Measurements from ENCODE around the gene C11orf91. TPM values are rescaled to one million over a fixed set of nuclear protein-coding genes. Genes with fewer than 3 reads are reported as not detected.
A peak's percentile ranks its signal among the peaks of the same experiment; 100 is the strongest.
"Not testable (repeated sequence)": the region's sequence is repeated elsewhere in the genome, so short reads cannot be mapped to it uniquely, and the experiment has no call there.

The C11orf91 gene
- total RNA-seq, 6 experiments from 2014 or later, result not detected

DNA sequence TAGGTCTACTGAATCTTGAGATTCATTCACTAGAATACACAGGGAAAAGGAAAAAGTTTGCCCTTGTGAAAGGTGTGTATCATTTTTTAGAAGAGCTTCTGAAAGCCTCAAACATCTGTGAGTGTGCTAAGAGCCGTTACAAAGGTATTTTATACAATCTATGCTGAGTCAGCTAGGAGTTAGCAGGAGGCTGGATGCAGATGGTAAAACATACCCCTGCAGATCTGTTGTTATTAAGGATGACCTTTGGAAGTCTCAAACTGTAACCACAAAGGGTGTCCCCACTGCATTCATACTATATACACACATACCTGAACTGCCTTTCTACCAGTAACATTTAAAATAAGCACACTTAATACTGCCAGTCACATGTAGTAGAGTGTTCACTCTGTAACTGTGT, 8.4 kb upstream of the C11orf91 start:
- no peak for DNase-seq
- peaks cover 0 to 27% (median 7%) of the 10 kb centered on the region in 4 donors for H3K36me3 ChIP-seq
- 100% methylated on average over 1 of the region's 1 CpG for WGBS (ENCODE audit: insufficient coverage, low coverage, low lambda C conversion rate, missing lambda C conversion rate)
- H3K4me1 ChIP-seq, result peaks cover 0 to 66% (median 7%) of the 10 kb centered on the region in 4 donors
- no peak overlapping the region for H3K4me3 ChIP-seq
- TF ChIP-seq POLR2A (IDR thresholded peaks at IDR 0.05), result no peak
- TF ChIP-seq, protein P1, sequence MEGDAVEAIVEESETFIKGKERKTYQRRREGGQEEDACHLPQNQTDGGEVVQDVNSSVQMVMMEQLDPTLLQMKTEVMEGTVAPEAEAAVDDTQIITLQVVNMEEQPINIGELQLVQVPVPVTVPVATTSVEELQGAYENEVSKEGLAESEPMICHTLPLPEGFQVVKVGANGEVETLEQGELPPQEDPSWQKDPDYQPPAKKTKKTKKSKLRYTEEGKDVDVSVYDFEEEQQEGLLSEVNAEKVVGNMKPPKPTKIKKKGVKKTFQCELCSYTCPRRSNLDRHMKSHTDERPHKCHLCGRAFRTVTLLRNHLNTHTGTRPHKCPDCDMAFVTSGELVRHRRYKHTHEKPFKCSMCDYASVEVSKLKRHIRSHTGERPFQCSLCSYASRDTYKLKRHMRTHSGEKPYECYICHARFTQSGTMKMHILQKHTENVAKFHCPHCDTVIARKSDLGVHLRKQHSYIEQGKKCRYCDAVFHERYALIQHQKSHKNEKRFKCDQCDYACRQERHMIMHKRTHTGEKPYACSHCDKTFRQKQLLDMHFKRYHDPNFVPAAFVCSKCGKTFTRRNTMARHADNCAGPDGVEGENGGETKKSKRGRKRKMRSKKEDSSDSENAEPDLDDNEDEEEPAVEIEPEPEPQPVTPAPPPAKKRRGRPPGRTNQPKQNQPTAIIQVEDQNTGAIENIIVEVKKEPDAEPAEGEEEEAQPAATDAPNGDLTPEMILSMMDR (IDR thresholded peaks at IDR 0.05), result no peak
- H3K9me3 ChIP-seq, result no peaks in the 10 kb centered on the region
- peak overlapping the region in 2 of 3 donors; percentile 67 to 75 for H3K27ac ChIP-seq
- no peak for ATAC-seq
- intact Hi-C loops (cut with DNase I), result no loop called here
- no peaks in the 10 kb centered on the region for H3K27me3 ChIP-seq

DNA sequence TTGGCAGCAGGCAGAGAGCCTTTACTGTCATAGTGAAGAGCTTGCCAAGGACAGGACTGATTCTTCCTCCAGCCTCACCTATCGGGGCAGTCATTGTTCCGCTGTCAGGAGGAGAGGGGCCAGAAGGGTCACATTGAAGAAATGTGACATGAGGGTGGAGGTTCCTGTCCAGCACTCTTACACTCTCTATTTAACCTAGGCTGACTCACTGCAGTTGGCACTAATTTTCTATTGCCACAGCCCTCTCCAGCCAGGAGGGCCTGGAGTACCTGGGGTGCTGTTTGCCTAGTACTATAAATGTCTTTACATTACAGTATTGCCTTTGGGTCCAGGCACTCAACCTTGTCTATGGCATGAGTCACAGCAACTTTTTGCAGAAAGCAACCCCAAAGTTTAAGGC, 7.2 kb upstream of the C11orf91 start:
- DNase-seq (peak in 1 of 3 donors; percentile 40), ATAC-seq (peak; percentile 47 to 78 (median 69))
- Histone ChIP-seq H3K27ac (peak overlapping the region in 2 of 3 donors; percentile 67 to 75), H3K4me1 (peaks cover 0 to 66% (median 5%) of the 10 kb centered on the region in 4 donors), H3K36me3 (peaks cover 0 to 24% (median 7%) of the 10 kb centered on the region in 4 donors)
- intact Hi-C loops (cut with DNase I); H3K4me3 ChIP-seq; H3K9me3 ChIP-seq; H3K27me3 ChIP-seq: not testable (repeated sequence)
- WGBS (ENCODE audit: insufficient coverage, low coverage, low lambda C conversion rate, missing lambda C conversion rate), result no CpG with 5 or more reads among the region's 2 CpGs

DNA sequence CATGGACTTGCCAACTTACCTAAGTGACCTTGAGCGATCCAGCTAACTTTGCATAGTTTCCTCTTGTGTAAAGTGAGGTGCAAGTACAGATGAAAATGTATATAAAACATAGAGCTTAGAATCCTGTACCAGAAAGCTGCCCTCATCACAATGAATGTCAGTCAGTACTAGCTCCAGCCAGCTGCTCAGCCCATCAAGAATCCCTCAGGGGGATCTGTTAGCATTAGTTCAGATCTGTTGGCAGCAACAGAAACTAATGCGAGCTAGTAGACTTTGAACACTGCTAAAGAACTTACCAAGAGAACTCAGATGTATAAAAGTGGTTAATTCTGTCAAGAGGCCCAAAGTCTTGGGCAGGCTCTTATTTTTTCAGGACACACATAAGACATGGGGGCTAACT, 6.3 kb upstream of the C11orf91 start:
- H3K4me3 ChIP-seq, result no peak overlapping the region
- 56% methylated on average over 2 of the region's 2 CpGs for WGBS (ENCODE audit: insufficient coverage, low coverage, low lambda C conversion rate, missing lambda C conversion rate)
- DNase-seq, result no peak
- H3K27me3 ChIP-seq, result no peaks in the 10 kb centered on the region
- H3K27ac ChIP-seq, result peak overlapping the region in 2 of 3 donors; percentile 67 to 75
- TF ChIP-seq, protein P1 (IDR thresholded peaks at IDR 0.05), result no peak
- TF ChIP-seq POLR2A (IDR thresholded peaks at IDR 0.05), result no peak
- H3K36me3 ChIP-seq, result peaks cover 0 to 19% (median 7%) of the 10 kb centered on the region in 4 donors
- H3K9me3 ChIP-seq, result no peaks in the 10 kb centered on the region
- intact Hi-C loops (cut with DNase I), result no loop called here
- peak in 1 of 4 donors; percentile 1 for ATAC-seq
- H3K4me1 ChIP-seq, result peaks cover 0 to 70% (median 8%) of the 10 kb centered on the region in 4 donors

DNA sequence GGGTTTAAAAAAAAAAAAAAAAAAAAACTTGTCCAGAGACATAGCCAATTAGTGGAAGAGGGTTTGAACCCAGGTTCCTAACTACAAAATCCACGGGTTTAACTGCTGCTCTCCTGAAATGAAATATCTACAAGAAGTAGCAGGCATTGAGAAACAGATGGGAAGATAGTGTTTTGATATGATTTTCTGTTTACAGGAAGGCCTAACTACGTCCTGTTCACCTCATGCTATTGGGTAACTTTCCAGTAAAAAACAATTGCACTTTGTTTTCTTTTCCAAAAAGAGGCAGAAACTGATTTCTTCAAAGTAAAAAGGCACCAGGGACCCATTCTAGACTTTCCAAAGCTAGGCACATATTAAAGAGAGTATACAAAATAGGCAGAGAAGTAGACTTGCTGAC, 5.9 kb upstream of the C11orf91 start:
- H3K27ac ChIP-seq, result peak overlapping the region in 2 of 3 donors; percentile 67 to 75
- intact Hi-C loops (cut with DNase I), result no loop called here
- WGBS (ENCODE audit: insufficient coverage, low coverage, low lambda C conversion rate, missing lambda C conversion rate), result 8% methylated on average over 2 of the region's 2 CpGs
- DNase-seq (no peak), ATAC-seq (peak in 3 of 4 donors; percentile 12 to 34 (median 21))
- no peak overlapping the region for H3K4me3 ChIP-seq
- H3K4me1 ChIP-seq, result peaks cover 0 to 74% (median 10%) of the 10 kb centered on the region in 4 donors
- TF ChIP-seq POLR2A (IDR thresholded peaks at IDR 0.05), result no peak
- TF ChIP-seq, protein P1 (IDR thresholded peaks at IDR 0.05), result no peak
- no peaks in the 10 kb centered on the region for H3K9me3 ChIP-seq
- peaks cover 0 to 19% (median 7%) of the 10 kb centered on the region in 4 donors for H3K36me3 ChIP-seq
- H3K27me3 ChIP-seq, result no peaks in the 10 kb centered on the region

DNA sequence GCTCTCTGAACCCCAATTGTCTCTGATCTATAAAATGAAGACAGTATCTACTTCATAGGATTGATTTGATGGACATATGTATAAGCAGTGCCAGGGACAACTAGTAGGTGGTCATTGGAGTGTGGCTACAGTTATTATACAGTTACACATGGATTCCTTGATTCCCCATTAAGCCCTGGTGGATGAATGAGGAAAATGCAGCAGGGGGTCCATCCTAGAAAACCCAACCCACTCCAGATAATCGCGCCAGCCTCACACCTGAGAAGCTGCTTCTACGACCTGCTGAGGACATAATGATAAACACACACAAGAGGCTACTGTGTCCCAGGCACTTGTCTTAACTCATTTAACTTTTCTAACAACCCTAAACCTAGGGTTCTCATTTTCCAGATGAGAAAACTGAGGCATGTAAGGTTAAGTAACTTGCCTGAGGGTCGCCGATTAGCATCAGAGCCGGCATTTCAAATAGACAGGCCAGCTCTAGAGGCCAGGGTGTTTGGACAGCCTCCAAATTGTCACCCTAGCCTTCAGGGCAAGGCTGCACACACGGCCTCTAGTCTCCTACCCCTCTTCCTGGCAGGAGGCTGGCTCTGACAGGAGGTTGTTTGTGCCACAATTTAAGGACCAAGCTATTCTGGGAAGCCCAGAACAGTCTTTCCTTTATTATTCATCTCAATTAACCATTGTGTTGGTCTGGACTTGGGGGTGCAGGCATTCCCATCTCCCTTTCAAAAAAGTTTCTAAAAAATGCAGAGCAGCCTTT, 3.8 kb upstream of the C11orf91 start:
- no peaks in the 10 kb centered on the region for H3K27me3 ChIP-seq
- H3K4me1 ChIP-seq, result peaks cover 0 to 88% (median 12%) of the 10 kb centered on the region in 4 donors
- no peak for DNase-seq
- no peak for ATAC-seq
- intact Hi-C loops (cut with DNase I), result no loop called here
- no peak overlapping the region for H3K4me3 ChIP-seq
- H3K36me3 ChIP-seq, result peaks cover 0 to 9% (median 4%) of the 10 kb centered on the region in 4 donors
- TF ChIP-seq POLR2A (IDR thresholded peaks at IDR 0.05), result no peak
- TF ChIP-seq, protein P1 (IDR thresholded peaks at IDR 0.05), result no peak
- H3K9me3 ChIP-seq, result no peaks in the 10 kb centered on the region
- peak overlapping the region in 2 of 3 donors; percentile 67 to 69 for H3K27ac ChIP-seq
- WGBS (ENCODE audit: insufficient coverage, low coverage, low lambda C conversion rate, missing lambda C conversion rate), result 83% methylated on average over 5 of the region's 7 CpGs

Measured in right lobe of liver (tissue), 6 donors.